OCI-LY1 (cell line): ENCODE data around the gene PTPRM.

ENCODE experiments used
- H2AFZ ChIP-seq: fragments of 200-600 bp; sonication (generic), shearing (Covaris generic); 2 replicates; pipeline ENCODE4 v1.6.0; 2014; ENCODE audit warnings: antibody characterized with exemption, mild to moderate bottlenecking, low read length
- H3F3A ChIP-seq: fragments of 200-600 bp; sonication (generic), shearing (Covaris generic); 2 replicates; pipeline ENCODE4 v1.6.0; 2014; ENCODE audit warnings: mild to moderate bottlenecking, antibody characterized with exemption, low read length, moderate library complexity; ENCODE audit not compliant: insufficient read depth
- H3K27ac ChIP-seq: fragments of 200-600 bp; sonication (generic); 2 replicates; pipeline ENCODE4 v1.5.1; 2014; ENCODE audit warnings: low read length, mixed run types, mild to moderate bottlenecking, low read depth; ENCODE audit not compliant: poor library complexity, severe bottlenecking
- H3K27me3 ChIP-seq: fragments of 200-600 bp; sonication (generic); 2 replicates; pipeline ENCODE4 v1.6.0; 2014; ENCODE audit warnings: antibody characterized with exemption, mild to moderate bottlenecking, low read length, moderate library complexity; ENCODE audit not compliant: insufficient read depth
- H3K36me3 ChIP-seq: fragments of 200-600 bp; sonication (generic); 2 replicates; pipeline ENCODE4 v1.6.1; 2014; ENCODE audit warnings: mild to moderate bottlenecking, antibody characterized with exemption, low read length, moderate library complexity, mixed read lengths; ENCODE audit not compliant: insufficient read depth
- H3K4me1 ChIP-seq: fragments of 200-600 bp; sonication (generic); 2 replicates; pipeline ENCODE4 v1.5.1; 2014; ENCODE audit warnings: mild to moderate bottlenecking, low read length, moderate library complexity; ENCODE audit not compliant: insufficient read depth, severe bottlenecking
- H3K4me2 ChIP-seq: fragments of 200-600 bp; sonication (generic), shearing (Covaris generic); 2 replicates; pipeline ENCODE4 v1.6.1; 2014; ENCODE audit warnings: low read length
- H3K4me3 ChIP-seq: fragments of 200-600 bp; sonication (generic); 2 replicates; pipeline ENCODE4 v1.5.1; 2014; ENCODE audit warnings: low read length, low read depth, mild to moderate bottlenecking, mixed read lengths; ENCODE audit not compliant: poor library complexity, severe bottlenecking
- H3K79me2 ChIP-seq: fragments of 200-600 bp; shearing (Covaris generic); 2 replicates; pipeline ENCODE4 v1.6.1; 2016; ENCODE audit warnings: mixed run types, low read length, mixed read lengths; ENCODE audit not compliant: insufficient read depth
- H3K9ac ChIP-seq: fragments of 200-600 bp; sonication (generic), shearing (Covaris generic); 2 replicates; pipeline ENCODE4 v1.6.1; 2014; ENCODE audit warnings: mild to moderate bottlenecking, low read length, mixed read lengths
- H3K9me2 ChIP-seq: fragments of 200-600 bp; sonication (generic), shearing (Covaris generic); 2 replicates; pipeline ENCODE4 v1.6.1; 2014; ENCODE audit warnings: low read depth, mild to moderate bottlenecking, low read length, mixed read lengths
- H3K9me3 ChIP-seq: fragments of 200-600 bp; shearing (Covaris generic); 2 replicates; pipeline ENCODE4 v1.6.1; 2014; ENCODE audit warnings: low read length, mixed read lengths
- H4K20me1 ChIP-seq: fragments of 200-600 bp; sonication (generic), shearing (Covaris generic); 2 replicates; pipeline ENCODE4 v1.6.0; 2016; ENCODE audit warnings: mild to moderate bottlenecking, low read length; ENCODE audit not compliant: insufficient read depth
- CTCF ChIP-seq: fragments of 200-600 bp; sonication (generic), shearing (Covaris generic); IDR thresholded peaks from 2 replicates; pipeline ENCODE4 v1.5.1; 2017; ENCODE audit warnings: mild to moderate bottlenecking, antibody characterized with exemption, low read length, moderate library complexity, mixed read lengths
- EZH2 ChIP-seq: fragments of 200-600 bp; sonication (generic), shearing (Covaris generic); IDR thresholded peaks from 2 replicates; pipeline ENCODE4 v1.8.0; 2017; ENCODE audit warnings: borderline replicate concordance, mixed run types, mild to moderate bottlenecking, antibody characterized with exemption, low read length, moderate library complexity, mixed read lengths

PTPRM gene

GRCh38 chr18:7579176-7579917 lies 12.2 kb downstream of the PTPRM start:
- no peaks in the 10 kb centered on the region for H3K79me2 ChIP-seq
- H3K36me3 ChIP-seq, result no peaks in the 10 kb centered on the region
- no peak overlapping the region for H2AFZ ChIP-seq
- TF ChIP-seq CTCF, result no peak
- no peak for TF ChIP-seq EZH2
- H3K4me3 ChIP-seq, result no peak overlapping the region
- no peaks in the 10 kb centered on the region for H3F3A ChIP-seq
- H3K4me1 ChIP-seq, result no peaks in the 10 kb centered on the region
- no peak overlapping the region for H3K9ac ChIP-seq
- H3K9me2 ChIP-seq, result no peaks in the 10 kb centered on the region
- no peak overlapping the region for H3K4me2 ChIP-seq
- H3K27me3 ChIP-seq, result no peaks in the 10 kb centered on the region
- H4K20me1 ChIP-seq, result no peaks in the 10 kb centered on the region
- H3K9me3 ChIP-seq, result no peaks in the 10 kb centered on the region
- no peak overlapping the region for H3K27ac ChIP-seq

GRCh38 chr18:7579918-7580542 lies 12.9 kb downstream of the PTPRM start:
- no peaks in the 10 kb centered on the region for H3K9me3 ChIP-seq
- H3K4me3 ChIP-seq, result no peak overlapping the region
- H3K4me1 ChIP-seq, result no peaks in the 10 kb centered on the region
- TF ChIP-seq EZH2, result no peak
- no peak for TF ChIP-seq CTCF
- no peaks in the 10 kb centered on the region for H4K20me1 ChIP-seq
- no peak overlapping the region for H3K9ac ChIP-seq
- H3F3A ChIP-seq, result no peaks in the 10 kb centered on the region
- no peaks in the 10 kb centered on the region for H3K36me3 ChIP-seq
- no peak overlapping the region for H3K27ac ChIP-seq
- no peaks in the 10 kb centered on the region for H3K27me3 ChIP-seq
- H3K9me2 ChIP-seq, result no peaks in the 10 kb centered on the region
- H3K79me2 ChIP-seq, result no peaks in the 10 kb centered on the region
- no peak overlapping the region for H2AFZ ChIP-seq
- no peak overlapping the region for H3K4me2 ChIP-seq

DNA sequence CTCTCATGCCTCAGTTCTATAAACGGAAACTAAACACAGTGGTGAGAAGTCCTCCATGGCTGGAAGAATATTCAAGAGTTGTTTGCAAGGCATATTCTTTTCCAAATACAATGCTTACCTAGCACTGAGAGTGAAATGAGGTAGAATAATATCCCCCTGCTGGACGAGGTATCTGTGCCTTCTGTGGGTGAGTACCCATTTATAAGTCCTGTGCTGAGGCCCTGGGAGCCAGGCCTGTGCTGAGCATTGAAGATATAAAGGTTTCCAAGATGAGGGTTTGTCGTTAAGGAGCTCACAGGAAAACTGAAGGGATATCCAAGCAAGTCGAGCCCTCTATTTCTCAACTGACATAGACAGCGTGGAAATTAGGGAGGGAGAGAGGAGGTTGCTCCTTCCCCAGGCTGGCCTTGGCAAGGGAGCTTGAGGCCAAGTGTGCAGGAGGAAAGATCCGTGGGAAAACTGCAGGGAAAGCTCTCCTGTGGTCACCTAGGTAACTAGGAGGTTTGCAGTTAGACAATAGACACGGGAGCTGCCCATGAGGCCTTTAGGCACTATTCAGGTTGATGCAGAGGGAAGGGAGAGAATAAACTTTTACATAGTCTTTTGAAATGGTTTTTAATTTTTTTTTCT lies 17.6 kb downstream of the PTPRM start:
- Histone ChIP-seq H3K9ac (no peak overlapping the region), H3K27ac (no peak overlapping the region), H3K4me2 (no peak overlapping the region), H3F3A (no peaks in the 10 kb centered on the region), H3K79me2 (no peaks in the 10 kb centered on the region), H3K36me3 (no peaks in the 10 kb centered on the region), H3K9me3 (no peaks in the 10 kb centered on the region), H4K20me1 (no peaks in the 10 kb centered on the region), H3K27me3 (no peaks in the 10 kb centered on the region), H3K4me3 (no peak overlapping the region), H3K9me2 (no peaks in the 10 kb centered on the region), H3K4me1 (no peaks in the 10 kb centered on the region), H2AFZ (no peak overlapping the region)
- TF ChIP-seq EZH2 (no peak), CTCF (no peak)
